Cardiac ventricle fibroblast (primary cell): ENCODE results near the gene NES. TPM values are rescaled to one million over a fixed set of nuclear protein-coding genes. Genes with fewer than 3 reads are reported as not detected.

ENCODE experiments used
- total RNA-seq: library from RNA; depleted of rRNA; stranded (reverse); fragments of >200 nt; gene quantifications from 2 replicates; pipeline ENCODE4 v1.2.3, GENCODE V29; 2015

Gene NES
- total RNA-seq: 27.0 and 30.6 TPM in 2 replicates

GRCh38 chr1:156676820-156677615, at the start of gene NES:
Gene NES, minus strand, starts transcription at chr1:156677407. Its CDS starts 143 bp downstream, at chr1:156677264.

GRCh38 chr1:156705321-156705917, 28.2 kb upstream of the NES start, which contains the start of gene CRABP2:
Gene CRABP2, minus strand, starts transcription at chr1:156705583. Its CDS starts 137 bp downstream, at chr1:156705446.

GRCh38 chr1:156641761-156642264, 35.4 kb downstream of the NES start, which contains the start of gene BCAN:
Gene BCAN, plus strand, starts transcription at chr1:156642117. Its CDS starts 3,938 bp downstream, at chr1:156646055.

GRCh38 chr1:156618853-156619581, 58.2 kb downstream of the NES start, which contains the start of gene HAPLN2:
Gene HAPLN2, plus strand, starts transcription at chr1:156619415. Its CDS starts 4,076 bp downstream, at chr1:156623491.

Other genes starting within 250 kb of the NES start
- 17.8 and 21.3 TPM in 2 replicates for gene MEF2D, start 176.6 kb downstream of the NES start, total RNA-seq
- 0.87 and 1.5 TPM in 2 replicates for gene IQGAP3, start 104.8 kb downstream of the NES start, total RNA-seq
- not detected in 2 replicates for gene TTC24, start 97.7 kb downstream of the NES start, total RNA-seq
- 38.4 and 52.2 TPM in 2 replicates for gene NAXE, start 85.6 kb downstream of the NES start, total RNA-seq
- 7.7 and 11.5 TPM in 2 replicates for gene GPATCH4, start 75.9 kb downstream of the NES start, total RNA-seq
- gene HAPLN2, start 58.0 kb downstream of the NES start, total RNA-seq: 2.2 TPM in 1 of 2 replicates, not detected in the other
- 0.06 TPM in 1 of 2 replicates, not detected in the other for gene BCAN, start 35.3 kb downstream of the NES start, total RNA-seq
- 17.6 and 27.8 TPM in 2 replicates for gene CRABP2, start 28.2 kb upstream of the NES start, total RNA-seq
- gene METTL25B, start 51.1 kb upstream of the NES start, total RNA-seq: 13.1 and 14.9 TPM in 2 replicates
- gene ISG20L2, start 51.4 kb upstream of the NES start, total RNA-seq: 11.8 and 15.8 TPM in 2 replicates
- 63.6 and 72.1 TPM in 2 replicates for gene MRPL24, start 63.7 kb upstream of the NES start, total RNA-seq
- 170 TPM in 2 replicates for gene HDGF, start 74.3 kb upstream of the NES start, total RNA-seq
- gene PRCC, start 90.1 kb upstream of the NES start, total RNA-seq: 33.4 and 33.7 TPM in 2 replicates
- gene SH2D2A, start 139.4 kb upstream of the NES start, total RNA-seq: 0.37 and 0.88 TPM in 2 replicates
- under 0.01 TPM in 1 of 2 replicates, not detected in the other for gene INSRR, start 181.7 kb upstream of the NES start, total RNA-seq
- 0.05 TPM in 1 of 2 replicates, not detected in the other for gene NTRK1, start 183.5 kb upstream of the NES start, total RNA-seq
- 6.9 and 7.7 TPM in 2 replicates for gene PEAR1, start 216.3 kb upstream of the NES start, total RNA-seq
- gene LRRC71, start 243.2 kb upstream of the NES start, total RNA-seq: not detected in 2 replicates